MCF 10A (cell line): ENCODE data around the gene XPNPEP1. TPM values are rescaled to one million over a fixed set of nuclear protein-coding genes. Genes with fewer than 3 reads are reported as not detected.
A peak's percentile ranks its signal among the peaks of the same experiment; 100 is the strongest.

ENCODE experiments used
- BruUV-seq: library from RNA; stranded (reverse); fragments of 400-500 nt; replicated peaks from 2 replicates; lab custom pipeline; 2021; lab: Mats Ljungman, UMichigan
- CTCF ChIA-PET: fragments of 300-600 bp; sonication (Branson Sonifier 250); formaldehyde crosslinking; extraction: SDS; loops from one replicate; lab custom pipeline; 2021; ENCODE audit warnings: antibody characterized with exemption, inconsistent platforms; lab: Yijun Ruan, JAX
- POLR2A ChIA-PET: fragments of 300-600, 350-650 bp; sonication (Branson Sonifier 250); formaldehyde crosslinking; extraction: SDS; loops from one replicate; lab custom pipeline; 2020; ENCODE audit warnings: antibody characterized with exemption, inconsistent platforms; lab: Yijun Ruan, JAX
- DNase-seq: peaks from one replicate; pipeline ENCODE4 v3.0.0-alpha.2; 2018; ENCODE audit not compliant: unreplicated experiment
- H3K27ac Mint-ChIP-seq: one replicate; pipeline ENCODE4 v1.8.0; 2022; ENCODE audit warnings: mild to moderate bottlenecking, low read depth, mixed read lengths; ENCODE audit not compliant: unreplicated experiment
- H3K27me3 Mint-ChIP-seq: one replicate; pipeline ENCODE4 v1.8.0; 2022; ENCODE audit warnings: mixed read lengths; ENCODE audit not compliant: insufficient read depth, unreplicated experiment
- H3K36me3 Mint-ChIP-seq: one replicate; pipeline ENCODE4 v1.8.0; 2022; ENCODE audit warnings: mild to moderate bottlenecking, moderate library complexity, mixed read lengths; ENCODE audit not compliant: insufficient read depth, unreplicated experiment
- H3K4me1 Mint-ChIP-seq: one replicate; pipeline ENCODE4 v1.8.0; 2022; ENCODE audit warnings: mixed read lengths; ENCODE audit not compliant: insufficient read depth, unreplicated experiment
- H3K4me3 Mint-ChIP-seq: one replicate; pipeline ENCODE4 v1.8.0; 2022; ENCODE audit warnings: mild to moderate bottlenecking, moderate library complexity, mixed read lengths; ENCODE audit not compliant: unreplicated experiment
- H3K9me3 Mint-ChIP-seq: one replicate; pipeline ENCODE4 v1.8.0; 2022; ENCODE audit warnings: mixed read lengths; ENCODE audit not compliant: unreplicated experiment
- CTCF ChIP-seq: fragments of 200-600 bp; IDR thresholded peaks from one replicate; pipeline ENCODE4 v1.8.0; 2022; ENCODE audit warnings: antibody characterized with exemption, mild to moderate bottlenecking; ENCODE audit not compliant: unreplicated experiment
- intact Hi-C: fragments of 100-400 bp; cut with micrococcal nuclease; formaldehyde crosslinking; loops from 2 replicates; pipeline ENCODE4 v1.14.1; 2022
- total RNA-seq: library from RNA; stranded (reverse); gene quantifications from 2 replicates; pipeline ENCODE4 v1.2.3, GENCODE V29; 2022

The XPNPEP1 gene
- total RNA-seq, 1 experiment from 2014 or later, result 52.1 TPM

- Mint-ChIP-seq H3K4me3 (no peak overlapping the region), H3K36me3 (no peaks in the 10 kb centered on the region), H3K9me3 (no peaks in the 10 kb centered on the region), H3K27me3 (no peaks in the 10 kb centered on the region), H3K27ac (no peak overlapping the region), H3K4me1 (peaks cover 9% of the 10 kb centered on the region)
- intact Hi-C loops, result loop anchor here (2.0 to 5.0 kb wide), 2 partner anchors 72 to 1309 kb away; no protein-coding TSS in a partner anchor
- no peak for TF ChIP-seq CTCF
- BruUV-seq, result no TSS peak
- POLR2A ChIA-PET, result no interaction called here
- CTCF ChIA-PET, result interaction anchor here (0.7 to 3.0 kb wide), 7 partner anchors 11 to 1580 kb away, joined by 3 to 14 read pairs (median 4); no protein-coding TSS in a partner anchor
- no peak for DNase-seq
Measured at GRCh38 chr10:109853921-109854320, 69.4 kb downstream of the XPNPEP1 start.

- Mint-ChIP-seq H3K4me3 (no peak overlapping the region), H3K27me3 (no peaks in the 10 kb centered on the region), H3K4me1 (peaks cover 9% of the 10 kb centered on the region), H3K27ac (no peak overlapping the region), H3K36me3 (no peaks in the 10 kb centered on the region), H3K9me3 (no peaks in the 10 kb centered on the region)
- DNase-seq, result peak; percentile 82
- intact Hi-C loops, result loop anchor here (1.0 to 5.0 kb wide), 3 partner anchors 70 to 1308 kb away; no protein-coding TSS in a partner anchor
- BruUV-seq, result no TSS peak
- ChIA-PET CTCF (interaction anchor here (0.6 to 3.0 kb wide), 24 partner anchors 8 to 1681 kb away, joined by 3 to 14 read pairs (median 4); no protein-coding TSS in a partner anchor), POLR2A (interaction anchor here (0.8 kb wide), 1 partner anchor 940 kb away, joined by 3 read pairs; no protein-coding TSS in a partner anchor)
- TF ChIP-seq CTCF, result peak; percentile 96
Measured at GRCh38 chr10:109852475-109853037, 70.8 kb downstream of the XPNPEP1 start.

GRCh38 chr10:109851616-109852474 lies 71.5 kb downstream of the XPNPEP1 start:
- DNase-seq, result no peak
- H3K27ac Mint-ChIP-seq, result no peak overlapping the region
- no peaks in the 10 kb centered on the region for H3K9me3 Mint-ChIP-seq
- no TSS peak for BruUV-seq
- H3K27me3 Mint-ChIP-seq, result no peaks in the 10 kb centered on the region
- intact Hi-C loops, result loop anchor here (1.0 to 5.0 kb wide), 3 partner anchors 70 to 1307 kb away; no protein-coding TSS in a partner anchor
- peaks cover 9% of the 10 kb centered on the region for H3K4me1 Mint-ChIP-seq
- no peaks in the 10 kb centered on the region for H3K36me3 Mint-ChIP-seq
- ChIA-PET CTCF (interaction anchor here (0.6 to 3.0 kb wide), 17 partner anchors 9 to 1680 kb away, joined by 3 to 14 read pairs (median 4); no protein-coding TSS in a partner anchor), POLR2A (interaction anchor here (0.8 kb wide), 1 partner anchor 940 kb away, joined by 3 read pairs; no protein-coding TSS in a partner anchor)
- no peak overlapping the region for H3K4me3 Mint-ChIP-seq
- no peak for TF ChIP-seq CTCF

GRCh38 chr10:109846832-109847231 lies 76.5 kb downstream of the XPNPEP1 start:
- Mint-ChIP-seq H3K36me3 (no peaks in the 10 kb centered on the region), H3K4me3 (no peak overlapping the region), H3K9me3 (no peaks in the 10 kb centered on the region), H3K4me1 (peaks cover 4% of the 10 kb centered on the region), H3K27ac (no peak overlapping the region), H3K27me3 (no peaks in the 10 kb centered on the region)
- no TSS peak for BruUV-seq
- DNase-seq, result no peak
- no peak for TF ChIP-seq CTCF
- intact Hi-C loops, result no loop called here
- CTCF ChIA-PET, result no interaction called here
- POLR2A ChIA-PET, result no interaction called here
